Neural cell (in vitro differentiated cells): Measurements from ENCODE around the gene ANKRD63. TPM values are rescaled to one million over a fixed set of nuclear protein-coding genes. Genes with fewer than 3 reads are reported as not detected.

ENCODE experiments used
- H2AFZ ChIP-seq: fragments of 200-600, 300-800 bp; sonication (generic), shearing (Covaris generic); 2 replicates; pipeline ENCODE4 v1.6.0; 2014; ENCODE audit warnings: low read depth, mild to moderate bottlenecking, antibody characterized with exemption, low read length, moderate library complexity
- H3F3A ChIP-seq: fragments of 200-600 bp; shearing (Covaris generic); 2 replicates; pipeline ENCODE4 v1.6.1; 2016; ENCODE audit warnings: mild to moderate bottlenecking, moderate library complexity, mixed read lengths, antibody characterized with exemption, low read length; ENCODE audit not compliant: insufficient read depth, poor library complexity, severe bottlenecking
- H3K27ac ChIP-seq: fragments of 200-600, 300-800 bp; sonication (generic), shearing (Covaris generic); 2 replicates; pipeline ENCODE4 v1.5.1; 2014; ENCODE audit warnings: mild to moderate bottlenecking, low read length, moderate library complexity
- H3K27me3 ChIP-seq: fragments of 300-800, 200-600 bp; sonication (generic), shearing (Covaris generic); 2 replicates; pipeline ENCODE4 v1.6.0; 2014; ENCODE audit warnings: mild to moderate bottlenecking, low read depth, low read length, moderate library complexity; ENCODE audit not compliant: insufficient read depth
- H3K36me3 ChIP-seq: fragments of 300-800, 200-600 bp; sonication (generic), shearing (Covaris generic); 2 replicates; pipeline ENCODE4 v1.5.1; 2014; ENCODE audit warnings: mild to moderate bottlenecking, antibody characterized with exemption, low read length, moderate library complexity; ENCODE audit not compliant: insufficient read depth
- H3K4me2 ChIP-seq: fragments of 300-800, 200-600 bp; sonication (generic), shearing (Covaris generic); 2 replicates; pipeline ENCODE4 v1.6.0; 2014; ENCODE audit warnings: mild to moderate bottlenecking, low read length
- H3K4me3 ChIP-seq: fragments of 300-800, 200-600 bp; sonication (generic), shearing (Covaris generic); 2 replicates; pipeline ENCODE4 v1.5.1; 2014; ENCODE audit warnings: mild to moderate bottlenecking, low read length, moderate library complexity
- H3K79me2 ChIP-seq: fragments of 200-600 bp; shearing (Covaris generic); replicated peaks from 2 replicates; pipeline ENCODE4 v1.6.0; 2014; ENCODE audit warnings: mild to moderate bottlenecking, low read length, moderate library complexity; ENCODE audit not compliant: insufficient read depth
- H3K9ac ChIP-seq: fragments of 300-800, 200-600 bp; sonication (generic), shearing (Covaris generic); 2 replicates; pipeline ENCODE4 v1.6.1; 2016; ENCODE audit warnings: mild to moderate bottlenecking, low read length, mixed read lengths
- H3K9me2 ChIP-seq: fragments of 200-600 bp; shearing (Covaris generic); 2 replicates; pipeline ENCODE4 v1.6.1; 2016; ENCODE audit warnings: mild to moderate bottlenecking, low read length, mixed read lengths; ENCODE audit not compliant: insufficient read depth
- H3K9me3 ChIP-seq: fragments of 200-600, 300-800 bp; sonication (generic), shearing (Covaris generic); 2 replicates; pipeline ENCODE4 v1.6.1; 2016; ENCODE audit warnings: mild to moderate bottlenecking, mixed run types, low read length, moderate library complexity, mixed read lengths
- H4K20me1 ChIP-seq: fragments of 200-600 bp; shearing (Covaris generic); 2 replicates; pipeline ENCODE4 v1.6.1; 2016; ENCODE audit warnings: mild to moderate bottlenecking, mixed run types; ENCODE audit not compliant: insufficient read depth
- EP300 ChIP-seq: fragments of 450-650 bp; conservative IDR thresholded peaks from 2 replicates; pipeline ENCODE4 v1.6.1; 2014; ENCODE audit warnings: antibody characterized with exemption, mild to moderate bottlenecking, moderate library complexity; ENCODE audit not compliant: poor library complexity, severe bottlenecking
- EZH2 ChIP-seq: fragments of 200-600, 300-800 bp; shearing (Covaris generic), sonication (generic); IDR thresholded peaks from 2 replicates; pipeline ENCODE4 v1.6.1; 2014; ENCODE audit warnings: antibody characterized with exemption, low read length, borderline replicate concordance, mild to moderate bottlenecking; ENCODE audit not compliant: insufficient read depth, poor library complexity, severe bottlenecking
- MXI1 ChIP-seq: fragments of 450-650 bp; conservative IDR thresholded peaks from 2 replicates; pipeline ENCODE4 v1.6.1; 2014; ENCODE audit warnings: antibody characterized with exemption, mild to moderate bottlenecking; ENCODE audit not compliant: poor library complexity, severe bottlenecking
- POLR2AphosphoS5 ChIP-seq: IDR thresholded peaks from 2 replicates; pipeline ENCODE4 v1.6.1; 2012
- RAD21 ChIP-seq: fragments of 450-650 bp; conservative IDR thresholded peaks from 2 replicates; pipeline ENCODE4 v1.6.1; 2014; ENCODE audit warnings: antibody characterized with exemption, mild to moderate bottlenecking, moderate library complexity
- SMC3 ChIP-seq: fragments of 450-650 bp; conservative IDR thresholded peaks from 2 replicates; pipeline ENCODE4 v1.6.1; 2014; ENCODE audit warnings: antibody characterized with exemption, mild to moderate bottlenecking, moderate library complexity; ENCODE audit not compliant: poor library complexity
- TAF1 ChIP-seq: IDR thresholded peaks from 2 replicates; pipeline ENCODE4 v1.6.1; 2012; ENCODE audit warnings: low read depth
- polyA plus RNA-seq: library from polyadenylated mRNA; depleted of rRNA; stranded (reverse); fragments of >200 nt; gene quantifications from 2 replicates; pipeline ENCODE4 v1.2.3, GENCODE V29; 2014
- TF ChIP-seq, protein P1 (sequence below): fragments of 450-650 bp; IDR thresholded peaks from 2 replicates; pipeline ENCODE4 v1.5.1; 2014; ENCODE audit warnings: antibody characterized with exemption, mild to moderate bottlenecking, moderate library complexity; ENCODE audit not compliant: poor library complexity, severe bottlenecking
- TF ChIP-seq, protein P2 (sequence below): IDR thresholded peaks from 2 replicates; pipeline ENCODE4 v1.6.1; 2012; ENCODE audit warnings: borderline replicate concordance

The ANKRD63 gene
- polyA plus RNA-seq, 1 donor from 2014 or later = 2.1 TPM

DNA sequence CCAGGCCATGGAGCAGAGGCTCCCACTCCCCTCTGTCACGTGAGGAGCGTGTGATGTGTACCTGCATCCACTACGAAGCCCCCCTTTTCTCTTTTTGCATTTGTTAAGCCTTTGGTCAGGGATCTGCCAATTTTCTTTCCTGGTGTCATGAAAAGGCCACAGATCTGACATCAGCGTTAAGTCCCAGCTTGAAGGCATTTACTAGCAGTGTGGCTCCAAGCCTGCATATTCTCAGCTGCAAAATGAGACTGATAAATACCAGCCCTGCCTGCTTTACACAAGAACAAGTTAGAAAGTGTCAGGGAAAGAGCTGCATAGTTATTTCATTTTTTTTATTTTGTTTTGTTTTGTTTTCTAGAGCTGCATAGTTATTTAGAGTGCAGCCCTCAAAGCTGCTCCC lies 2.3 kb upstream of the ANKRD63 start:
- Histone ChIP-seq H3K9ac (peak overlapping the region; percentile 26), H3K4me3 (no peak overlapping the region), H3K9me2 (no peaks in the 10 kb centered on the region), H3K79me2 (no peaks in the 10 kb centered on the region), H3K9me3 (no peaks in the 10 kb centered on the region), H3K36me3 (no peaks in the 10 kb centered on the region), H3K27ac (no peak overlapping the region), H4K20me1 (no peaks in the 10 kb centered on the region), H3K27me3 (peaks cover 42% of the 10 kb centered on the region), H3K4me2 (no peak overlapping the region), H2AFZ (no peak overlapping the region), H3F3A (no peaks in the 10 kb centered on the region)
- TF ChIP-seq POLR2AphosphoS5 = no peak
- no peak for TF ChIP-seq TAF1
- no peak for TF ChIP-seq EP300
- TF ChIP-seq RAD21 = no peak
- TF ChIP-seq EZH2 = no peak
- no peak for TF ChIP-seq SMC3
- TF ChIP-seq, protein P1, sequence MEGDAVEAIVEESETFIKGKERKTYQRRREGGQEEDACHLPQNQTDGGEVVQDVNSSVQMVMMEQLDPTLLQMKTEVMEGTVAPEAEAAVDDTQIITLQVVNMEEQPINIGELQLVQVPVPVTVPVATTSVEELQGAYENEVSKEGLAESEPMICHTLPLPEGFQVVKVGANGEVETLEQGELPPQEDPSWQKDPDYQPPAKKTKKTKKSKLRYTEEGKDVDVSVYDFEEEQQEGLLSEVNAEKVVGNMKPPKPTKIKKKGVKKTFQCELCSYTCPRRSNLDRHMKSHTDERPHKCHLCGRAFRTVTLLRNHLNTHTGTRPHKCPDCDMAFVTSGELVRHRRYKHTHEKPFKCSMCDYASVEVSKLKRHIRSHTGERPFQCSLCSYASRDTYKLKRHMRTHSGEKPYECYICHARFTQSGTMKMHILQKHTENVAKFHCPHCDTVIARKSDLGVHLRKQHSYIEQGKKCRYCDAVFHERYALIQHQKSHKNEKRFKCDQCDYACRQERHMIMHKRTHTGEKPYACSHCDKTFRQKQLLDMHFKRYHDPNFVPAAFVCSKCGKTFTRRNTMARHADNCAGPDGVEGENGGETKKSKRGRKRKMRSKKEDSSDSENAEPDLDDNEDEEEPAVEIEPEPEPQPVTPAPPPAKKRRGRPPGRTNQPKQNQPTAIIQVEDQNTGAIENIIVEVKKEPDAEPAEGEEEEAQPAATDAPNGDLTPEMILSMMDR = no peak
- TF ChIP-seq, protein P2, sequence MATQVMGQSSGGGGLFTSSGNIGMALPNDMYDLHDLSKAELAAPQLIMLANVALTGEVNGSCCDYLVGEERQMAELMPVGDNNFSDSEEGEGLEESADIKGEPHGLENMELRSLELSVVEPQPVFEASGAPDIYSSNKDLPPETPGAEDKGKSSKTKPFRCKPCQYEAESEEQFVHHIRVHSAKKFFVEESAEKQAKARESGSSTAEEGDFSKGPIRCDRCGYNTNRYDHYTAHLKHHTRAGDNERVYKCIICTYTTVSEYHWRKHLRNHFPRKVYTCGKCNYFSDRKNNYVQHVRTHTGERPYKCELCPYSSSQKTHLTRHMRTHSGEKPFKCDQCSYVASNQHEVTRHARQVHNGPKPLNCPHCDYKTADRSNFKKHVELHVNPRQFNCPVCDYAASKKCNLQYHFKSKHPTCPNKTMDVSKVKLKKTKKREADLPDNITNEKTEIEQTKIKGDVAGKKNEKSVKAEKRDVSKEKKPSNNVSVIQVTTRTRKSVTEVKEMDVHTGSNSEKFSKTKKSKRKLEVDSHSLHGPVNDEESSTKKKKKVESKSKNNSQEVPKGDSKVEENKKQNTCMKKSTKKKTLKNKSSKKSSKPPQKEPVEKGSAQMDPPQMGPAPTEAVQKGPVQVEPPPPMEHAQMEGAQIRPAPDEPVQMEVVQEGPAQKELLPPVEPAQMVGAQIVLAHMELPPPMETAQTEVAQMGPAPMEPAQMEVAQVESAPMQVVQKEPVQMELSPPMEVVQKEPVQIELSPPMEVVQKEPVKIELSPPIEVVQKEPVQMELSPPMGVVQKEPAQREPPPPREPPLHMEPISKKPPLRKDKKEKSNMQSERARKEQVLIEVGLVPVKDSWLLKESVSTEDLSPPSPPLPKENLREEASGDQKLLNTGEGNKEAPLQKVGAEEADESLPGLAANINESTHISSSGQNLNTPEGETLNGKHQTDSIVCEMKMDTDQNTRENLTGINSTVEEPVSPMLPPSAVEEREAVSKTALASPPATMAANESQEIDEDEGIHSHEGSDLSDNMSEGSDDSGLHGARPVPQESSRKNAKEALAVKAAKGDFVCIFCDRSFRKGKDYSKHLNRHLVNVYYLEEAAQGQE = no peak
- TF ChIP-seq MXI1 = no peak

DNA sequence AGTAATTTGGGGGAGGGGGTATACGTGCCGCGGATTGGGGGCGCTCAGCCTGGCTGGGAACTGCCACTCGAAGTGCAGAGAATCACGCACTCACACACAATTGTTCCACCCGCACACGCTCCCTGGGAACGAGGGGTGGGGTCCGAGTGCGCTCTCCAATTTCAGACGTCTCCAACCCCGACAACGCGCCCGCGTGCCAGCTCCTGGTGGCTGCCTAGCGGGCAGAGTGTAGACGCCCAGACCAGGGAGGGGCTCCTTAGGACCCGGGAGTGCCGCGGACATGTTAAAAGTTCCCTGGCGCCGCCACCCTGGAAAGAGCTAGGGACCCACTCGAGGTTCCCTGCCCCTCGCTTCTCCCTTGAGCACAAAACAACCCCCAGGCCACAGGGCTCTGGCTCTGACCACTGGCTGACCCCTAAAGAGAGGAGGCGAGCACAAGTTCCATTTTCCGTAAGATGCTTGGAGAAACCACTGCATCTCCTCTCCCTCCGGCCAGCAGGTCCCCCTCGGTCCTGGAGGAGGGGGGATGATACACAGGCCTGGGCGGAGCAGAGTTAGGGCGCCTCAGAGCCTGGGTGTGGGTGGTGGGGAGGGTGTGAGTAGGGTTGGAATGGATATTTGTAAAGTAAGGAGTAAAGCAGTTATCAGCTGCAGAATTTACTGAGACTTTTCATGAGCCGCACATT lies 894 bp upstream of the ANKRD63 start:
- H3K9ac ChIP-seq = no peak overlapping the region
- no peaks in the 10 kb centered on the region for H3K36me3 ChIP-seq
- no peaks in the 10 kb centered on the region for H3K79me2 ChIP-seq
- H2AFZ ChIP-seq = no peak overlapping the region
- H3K4me3 ChIP-seq = peak overlapping the region; percentile 63
- peaks cover 56% of the 10 kb centered on the region for H3K27me3 ChIP-seq
- H3K9me3 ChIP-seq = no peaks in the 10 kb centered on the region
- no peak overlapping the region for H3K4me2 ChIP-seq
- H4K20me1 ChIP-seq = no peaks in the 10 kb centered on the region
- no peaks in the 10 kb centered on the region for H3F3A ChIP-seq
- no peak overlapping the region for H3K27ac ChIP-seq
- no peak for TF ChIP-seq RAD21
- no peak for TF ChIP-seq SMC3
- TF ChIP-seq, protein P2 = no peak
- TF ChIP-seq, protein P1 = no peak
- no peak for TF ChIP-seq EP300
- TF ChIP-seq TAF1 = no peak
- no peak for TF ChIP-seq EZH2
- TF ChIP-seq MXI1 = no peak
- no peak for TF ChIP-seq POLR2AphosphoS5
- H3K9me2 ChIP-seq = no peaks in the 10 kb centered on the region
